ENCODE results near the gene SYNRG. TPM values are rescaled to one million over a fixed set of nuclear protein-coding genes. Genes with fewer than 3 reads are reported as not detected.

Gene SYNRG
- total and polyA plus RNA-seq, 2 of the 13 experiments (the other 11 are each of a cell fraction or from before 2014, with no cell fraction given), result 7.3 to 8.7 TPM

GRCh38 chr17:37643118-37643766, 34.0 kb upstream of the SYNRG start, which contains the start of gene DDX52 (continued):
- TF ChIP-seq ZBTB1 (CRISPR knock-in tag; IDR thresholded peaks at IDR 0.05; ENCODE audit: borderline replicate concordance) (no peak), ZNF678 (CRISPR knock-in tag; IDR thresholded peaks at IDR 0.05) (no peak), FOSL2 (CRISPR knock-in tag; IDR thresholded peaks at IDR 0.05) (no peak), ARHGAP35 (CRISPR knock-in tag; IDR thresholded peaks at IDR 0.05; ENCODE audit: borderline replicate concordance) (peak; percentile 71; the same call in 1 of the 2 replicates), ZNF577 (CRISPR knock-in tag; IDR thresholded peaks at IDR 0.05; ENCODE audit: borderline replicate concordance, low read depth) (no peak), ZNF713 (CRISPR knock-in tag; IDR thresholded peaks at IDR 0.05) (no peak), YY1 (IDR thresholded peaks at IDR 0.05; ENCODE audit: insufficient read depth, insufficient replicate concordance, low read depth, low read length) (peak; percentile 89), ZBTB21 (CRISPR knock-in tag; IDR thresholded peaks at IDR 0.05) (no peak), HHEX (CRISPR knock-in tag; IDR thresholded peaks at IDR 0.05) (no peak), PAX8 (CRISPR knock-in tag; IDR thresholded peaks at IDR 0.05; ENCODE audit: borderline replicate concordance) (no peak), ZNF670 (CRISPR knock-in tag; IDR thresholded peaks at IDR 0.05; ENCODE audit: borderline replicate concordance) (no peak), RNF219 (CRISPR knock-in tag; IDR thresholded peaks at IDR 0.05) (no peak), CENPBD1 (CRISPR knock-in tag; IDR thresholded peaks at IDR 0.05; ENCODE audit: borderline replicate concordance, low read depth) (no peak), MBNL3 (CRISPR knock-in tag; conservative IDR thresholded peaks at IDR 0.05) (no peak), ZNF552 (CRISPR knock-in tag; IDR thresholded peaks at IDR 0.05; ENCODE audit: borderline replicate concordance) (no peak), ZBTB25 (CRISPR knock-in tag; IDR thresholded peaks at IDR 0.05) (no peak), ADNP (CRISPR knock-in tag; IDR thresholded peaks at IDR 0.05) (no peak), KLF16 (CRISPR knock-in tag; IDR thresholded peaks at IDR 0.05) (no peak; a peak in 2 of 4 replicates), ZNF547 (CRISPR knock-in tag; IDR thresholded peaks at IDR 0.05) (no peak), ZNF264 (CRISPR knock-in tag; IDR thresholded peaks at IDR 0.05) (no peak; the same call in 1 of the 2 replicates), ZNF232 (CRISPR knock-in tag; IDR thresholded peaks at IDR 0.05; ENCODE audit: borderline replicate concordance) (peak; percentile 78), ZNF33B (CRISPR knock-in tag; IDR thresholded peaks at IDR 0.05) (no peak), ZNF17 (CRISPR knock-in tag; IDR thresholded peaks at IDR 0.05) (no peak), HMGA1 (CRISPR knock-in tag; conservative IDR thresholded peaks at IDR 0.05) (no peak), ATF5 (CRISPR knock-in tag; IDR thresholded peaks at IDR 0.05; ENCODE audit: low read depth) (no peak), ZNF382 (CRISPR knock-in tag; IDR thresholded peaks at IDR 0.05; ENCODE audit: borderline replicate concordance) (no peak), HDAC6 (IDR thresholded peaks at IDR 0.05; ENCODE audit: low read depth, low read length) (no peak), TP53 (CRISPR knock-in tag; conservative IDR thresholded peaks at IDR 0.05) (no peak), ATAD3A (CRISPR knock-in tag; IDR thresholded peaks at IDR 0.05) (no peak)

Data from HepG2 (cell line).